IPS-18c (cell line): ENCODE measurements around the gene ALAS1.
"Not testable (repeated sequence)": the region's sequence is repeated elsewhere in the genome, so short reads cannot be mapped to it uniquely, and the experiment has no call there.

Experiments
- H3K4me3 ChIP-seq: 2 replicates; pipeline ENCODE4 v1.7.0; 2013; ENCODE audit warnings: low read depth, mild to moderate bottlenecking, low read length, moderate library complexity; ENCODE audit not compliant: insufficient read depth
- H3K9me3 ChIP-seq: one replicate; pipeline ENCODE4 v1.6.1; 2013; ENCODE audit warnings: mild to moderate bottlenecking, low read length, moderate library complexity; ENCODE audit not compliant: control insufficient read depth, insufficient read depth

Gene ALAS1

DNA sequence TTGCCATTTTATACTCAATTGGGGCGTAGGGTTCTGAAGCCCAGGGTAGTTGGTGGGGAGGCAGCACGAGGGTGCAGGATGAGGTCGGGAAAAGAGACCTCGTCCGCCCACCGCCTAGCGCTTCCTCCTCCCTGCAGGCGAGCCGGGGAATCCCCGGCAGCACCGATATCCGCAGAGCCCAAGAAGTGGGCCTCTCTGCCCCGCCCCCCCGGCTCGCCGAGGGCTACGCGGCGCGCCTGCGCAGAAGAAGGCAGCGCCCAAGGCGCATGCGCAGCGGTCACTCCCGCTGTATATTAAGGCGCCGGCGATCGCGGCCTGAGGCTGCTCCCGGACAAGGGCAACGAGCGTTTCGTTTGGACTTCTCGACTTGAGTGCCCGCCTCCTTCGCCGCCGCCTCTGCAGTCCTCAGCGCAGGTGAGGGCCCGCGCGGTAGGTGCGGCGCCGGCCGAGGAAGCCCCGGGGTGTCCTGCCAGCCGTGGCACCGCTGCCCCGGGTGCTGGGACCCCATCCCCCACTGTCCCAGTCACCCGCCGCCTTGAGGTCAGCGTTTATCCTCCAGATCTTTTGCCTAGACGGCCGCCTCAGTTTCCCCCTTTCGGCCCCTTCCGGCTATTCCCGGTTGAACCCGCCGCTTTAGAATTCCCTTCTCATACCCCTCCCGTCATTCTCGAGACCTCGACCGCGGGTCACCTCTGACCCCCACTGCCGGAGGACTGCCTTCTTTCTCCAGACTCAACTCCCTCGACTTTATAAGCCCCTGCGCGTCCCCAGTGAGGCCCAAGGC is at the start of gene ALAS1:
Gene ALAS1, plus strand, starts transcription at position 319 of the 784 bp plus-strand sequence. CDS start 1,082 bp downstream, outside the sequence.
- H3K9me3 ChIP-seq: no peaks in the 10 kb centered on the region
- H3K4me3 ChIP-seq: peak within 1 kb of the TSS; percentile 88

DNA sequence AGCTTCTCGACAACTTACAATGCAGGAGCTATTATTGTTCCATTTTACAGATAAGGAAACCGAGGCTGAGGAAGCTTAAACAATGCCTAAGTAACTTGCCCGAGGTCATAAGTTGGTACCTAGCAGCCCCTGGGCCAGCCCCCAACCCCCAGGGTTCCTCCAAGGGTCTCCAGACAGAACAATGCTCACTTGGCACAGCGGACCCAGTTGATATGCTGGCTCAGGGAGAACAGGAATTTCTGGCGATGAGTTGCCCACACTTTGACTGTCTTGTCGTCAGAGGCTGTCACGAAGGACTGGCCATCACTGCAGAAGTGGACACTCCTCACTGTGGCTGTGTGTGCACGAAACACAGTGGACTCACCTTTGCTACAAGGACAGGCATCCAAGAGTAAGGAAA is 48.9 kb upstream of the ALAS1 start:
- no peak overlapping the region for H3K4me3 ChIP-seq
- H3K9me3 ChIP-seq: no peaks in the 10 kb centered on the region

DNA sequence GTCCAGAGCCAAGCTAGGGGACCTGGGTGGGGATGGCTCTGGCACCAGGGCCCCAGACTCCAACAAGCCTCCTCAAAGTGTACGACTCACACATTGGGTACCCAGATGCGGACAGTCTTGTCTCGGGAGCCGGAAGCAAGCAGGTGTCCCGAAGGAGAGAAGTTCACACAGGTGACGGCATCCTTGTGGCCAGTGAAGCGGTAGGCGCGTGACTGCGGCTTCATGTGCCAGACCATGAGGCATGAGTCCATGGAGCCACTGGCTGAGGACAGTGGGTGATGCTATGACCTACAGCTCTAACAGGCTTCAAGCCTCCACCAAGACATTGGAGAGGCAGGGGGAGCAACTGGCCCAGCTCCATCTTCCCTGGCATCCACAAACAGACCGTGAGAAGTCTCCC is 48.2 kb upstream of the ALAS1 start:
- Histone ChIP-seq H3K9me3 (no peaks in the 10 kb centered on the region), H3K4me3 (no peak overlapping the region)

DNA sequence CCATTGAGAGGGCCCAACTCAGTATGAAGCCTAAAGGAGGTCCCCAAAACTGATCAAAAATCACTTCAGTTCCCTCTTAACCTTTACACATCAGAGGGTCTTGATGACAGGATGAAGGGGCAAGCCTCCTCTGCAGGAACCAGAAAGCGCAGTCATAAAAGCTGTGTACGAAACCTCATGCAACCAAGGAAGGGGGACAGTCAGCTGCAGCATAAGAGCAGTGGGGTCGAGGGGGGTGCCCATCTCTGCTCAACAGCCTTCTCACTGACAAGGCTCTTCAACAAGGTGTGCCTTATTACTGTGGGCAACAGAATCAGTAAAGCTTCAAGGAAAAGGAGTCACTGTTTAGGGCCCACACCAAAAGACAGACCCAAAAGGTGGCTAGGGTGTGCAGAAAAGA is 47.6 kb upstream of the ALAS1 start:
- H3K4me3 ChIP-seq: no peak overlapping the region
- H3K9me3 ChIP-seq: no peaks in the 10 kb centered on the region

DNA sequence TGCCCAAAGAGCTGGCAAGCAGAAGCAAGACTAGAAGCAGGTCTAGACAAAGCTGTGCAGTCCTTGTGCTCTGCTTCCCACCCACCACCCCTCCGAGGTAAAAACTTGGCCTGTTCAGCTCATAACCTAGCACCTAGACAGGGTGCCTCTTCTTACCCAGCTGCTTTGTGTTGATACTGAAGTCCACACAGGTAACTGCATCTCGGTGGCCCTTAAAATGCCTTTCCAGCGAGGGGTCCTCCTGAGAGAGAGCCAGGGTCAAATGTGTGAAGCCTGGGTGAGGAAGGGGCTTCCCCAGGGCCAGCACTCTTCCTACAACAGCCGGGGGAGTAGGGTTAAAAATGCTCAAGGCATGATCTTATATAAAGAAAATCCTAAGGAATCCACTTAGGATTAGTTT is 47.1 kb upstream of the ALAS1 start:
- no peaks in the 10 kb centered on the region for H3K9me3 ChIP-seq
- no peak overlapping the region for H3K4me3 ChIP-seq

- not testable (repeated sequence) for H3K9me3 ChIP-seq, H3K4me3 ChIP-seq
These were observed 46.0 kb upstream of the ALAS1 start for GRCh38 chr3:52151991-52152390.

GRCh38 chr3:52153389-52154096 is 44.4 kb upstream of the ALAS1 start:
- Histone ChIP-seq H3K4me3 (peak overlapping the region; percentile 96), H3K9me3 (no peaks in the 10 kb centered on the region)

DNA sequence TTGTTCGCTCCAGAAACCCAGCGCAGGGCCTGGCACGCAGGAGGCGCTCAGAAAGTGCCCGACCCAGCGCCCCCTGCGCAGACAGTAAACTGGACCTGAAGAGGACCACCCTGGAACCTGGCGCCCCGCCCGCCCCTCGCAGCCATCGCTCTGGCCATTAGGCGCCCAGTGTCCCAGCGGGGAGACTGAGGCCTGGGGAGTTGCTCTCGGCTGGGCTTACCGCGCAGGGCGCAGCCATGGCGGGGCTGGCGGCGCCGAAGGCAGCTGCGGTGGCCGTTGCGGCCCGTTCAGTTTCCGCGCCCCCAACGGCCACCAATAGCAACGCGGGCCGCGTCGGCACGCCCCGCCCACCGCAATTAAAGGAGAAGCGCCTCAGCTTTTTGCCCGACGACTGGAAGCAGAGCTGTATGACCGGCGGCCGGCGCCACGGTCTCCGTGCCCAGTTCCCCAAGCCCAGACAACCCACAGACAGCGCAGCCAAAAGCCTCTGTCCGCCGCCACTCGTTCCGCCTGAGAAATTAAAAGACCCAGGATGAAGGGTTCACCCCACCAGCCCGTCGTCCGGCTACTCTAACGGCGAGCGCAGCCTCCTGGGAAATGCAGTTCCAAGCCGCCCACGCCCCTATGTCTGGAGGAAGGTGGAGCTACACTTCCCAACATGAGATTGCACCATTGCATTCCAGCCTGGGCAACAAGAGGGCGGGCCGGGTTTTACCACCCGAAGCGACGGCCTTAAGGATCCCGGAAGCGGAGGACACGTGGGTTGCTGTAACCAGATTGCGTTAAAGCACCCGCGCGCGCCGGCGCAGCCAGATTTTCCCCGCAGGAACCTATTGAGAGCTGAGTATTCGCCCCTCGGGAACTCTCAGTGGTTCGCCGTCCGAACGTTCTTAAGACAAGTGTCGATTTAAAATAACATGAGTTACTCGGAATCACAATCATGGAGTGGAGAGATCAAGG is 43.5 kb upstream of the ALAS1 start, which contains the start of gene POC1A:
Gene POC1A, minus strand, starts transcription at position 289 of the 960 bp plus-strand sequence. Its CDS starts 51 bp downstream, at position 238.
- H3K4me3 ChIP-seq: peak within 1 kb of the TSS; percentile 96
- H3K9me3 ChIP-seq: no peaks in the 10 kb centered on the region

GRCh38 chr3:52155912-52156311 is 42.0 kb upstream of the ALAS1 start:
- Histone ChIP-seq H3K9me3 (no peaks in the 10 kb centered on the region), H3K4me3 (no peak overlapping the region)

GRCh38 chr3:52159503-52159902 is 38.5 kb upstream of the ALAS1 start:
- H3K4me3 ChIP-seq: no peak overlapping the region
- H3K9me3 ChIP-seq: peaks cover 3% of the 10 kb centered on the region

GRCh38 chr3:52162250-52162872 is 35.6 kb upstream of the ALAS1 start:
- Histone ChIP-seq H3K4me3 (no peak overlapping the region), H3K9me3 (peaks cover 6% of the 10 kb centered on the region)

- peaks cover 6% of the 10 kb centered on the region for H3K9me3 ChIP-seq
- H3K4me3 ChIP-seq: no peak overlapping the region
These were observed 30.7 kb upstream of the ALAS1 start for GRCh38 chr3:52167240-52167639.

DNA sequence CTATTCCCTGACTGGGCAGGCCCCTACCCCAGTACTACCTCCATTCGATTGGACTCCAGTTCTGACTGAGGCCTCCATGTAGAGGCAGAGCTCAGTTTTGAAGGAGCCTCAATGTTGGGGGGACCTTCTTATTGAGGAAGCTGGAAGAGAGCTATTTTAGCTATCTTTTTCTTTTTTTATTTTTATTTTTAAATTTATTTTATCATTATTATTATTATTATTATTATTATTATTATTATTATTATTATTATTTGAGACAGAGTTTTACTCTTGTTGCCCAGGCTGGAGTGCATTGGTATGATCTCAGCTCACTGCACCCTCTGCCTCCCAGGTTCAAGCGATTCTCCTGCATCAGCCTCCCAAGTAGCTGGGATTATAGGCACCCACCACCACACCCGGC is 27.7 kb upstream of the ALAS1 start:
- not testable (repeated sequence) for H3K9me3 ChIP-seq, H3K4me3 ChIP-seq

GRCh38 chr3:52171514-52172261 is 26.3 kb upstream of the ALAS1 start:
- H3K9me3 ChIP-seq: no peaks in the 10 kb centered on the region
- no peak overlapping the region for H3K4me3 ChIP-seq

GRCh38 chr3:52172262-52172757 is 25.6 kb upstream of the ALAS1 start:
- H3K4me3 ChIP-seq: no peak overlapping the region
- no peaks in the 10 kb centered on the region for H3K9me3 ChIP-seq

GRCh38 chr3:52173101-52173500 is 24.9 kb upstream of the ALAS1 start:
- no peak overlapping the region for H3K4me3 ChIP-seq
- no peaks in the 10 kb centered on the region for H3K9me3 ChIP-seq
